Heart left ventricle (tissue), 16 donors: Measurements from ENCODE around the gene HMGA1. TPM values are rescaled to one million over a fixed set of nuclear protein-coding genes. Genes with fewer than 3 reads are reported as not detected.
A peak's percentile ranks its signal among the peaks of the same experiment; 100 is the strongest.

Experiments used
- ATAC-seq, 4 donors: fragments of 200-7000 bp; cut with Tn5 transposase; one replicate each; pipeline ENCODE4 v1.9.1; 2020 to 2022; ENCODE audit warnings: moderate library complexity in 4 of 4, mild to moderate bottlenecking in 3 of 4, moderate number of reproducible peaks in 1 of 4
- DNase-seq, 5 donors: peaks; one replicate each; pipeline ENCODE4 v3.0.0-alpha.2; 2020
- H3K27ac ChIP-seq, 12 donors: fragments of 200-600 bp; sonication (generic) in 4 of 12; one replicate each; pipeline versions ENCODE4 v1.5.0 to v1.8.0; 2016 to 2022; ENCODE audit warnings: mild to moderate bottlenecking in 2 of 12
- H3K27me3 ChIP-seq, 9 donors: fragments of 200-600 bp; sonication (generic) in 2 of 9; one replicate each; pipeline versions ENCODE4 v1.5.1 to v1.8.0; 2016 to 2022; ENCODE audit warnings: mild to moderate bottlenecking in 3 of 9
- H3K36me3 ChIP-seq, 9 donors: fragments of 200-600 bp; sonication (generic) in 2 of 9; one replicate each; pipeline versions ENCODE4 v1.5.0 to v1.8.0; 2018 to 2022; ENCODE audit warnings: mild to moderate bottlenecking in 2 of 9
- H3K4me1 ChIP-seq, 12 donors: fragments of 200-600 bp; sonication (generic) in 4 of 12; one replicate each; pipeline versions ENCODE4 v1.5.0 to v1.8.0; 2016 to 2022; ENCODE audit warnings: mild to moderate bottlenecking in 3 of 12
- H3K4me3 ChIP-seq, 12 donors: fragments of 200-600 bp; sonication (generic) in 4 of 12; one replicate each; pipeline versions ENCODE4 v1.5.0 to v1.8.0; 2017 to 2022; ENCODE audit warnings: mild to moderate bottlenecking in 9 of 12, moderate library complexity in 4 of 12
- H3K9me3 ChIP-seq, 12 donors: fragments of 200-600 bp; sonication (generic) in 4 of 12; one replicate each; pipeline versions ENCODE4 v1.5.0 to v1.8.0; 2016 to 2022; ENCODE audit warnings: mild to moderate bottlenecking in 1 of 12
- POLR2A ChIP-seq, 2 donors: fragments of 450-650 bp; IDR thresholded peaks; one replicate each; pipeline ENCODE4 v1.6.1; 2017; ENCODE audit warnings: antibody characterized with exemption in 2 of 2, mild to moderate bottlenecking in 2 of 2, moderate library complexity in 2 of 2
- WGBS, 4 donors: extraction: QIAGEN DNeasy Blood & Tissue Kit in 2 of 4; methylation state at CpG; one replicate each; pipeline versions ENCODE4 v1.1.5 to v1.1.7; 2013 to 2018; 5-methylcytosine and 5-hydroxymethylcytosine counted together
- intact Hi-C, 10 donors: fragments of 100-400 bp; cut with DNase I; formaldehyde crosslinking; loops; one replicate each; pipeline versions ENCODE4 v1.11.1 to v1.14.2; 2022
- polyA plus RNA-seq, 2 donors: library from polyadenylated mRNA; stranded (reverse); fragments of 200-250 nt; gene quantifications; one replicate each; pipeline ENCODE4 v1.2.3, GENCODE V29; 2013
- total RNA-seq, 9 donors: library from RNA; depleted of rRNA in 2 of 9; stranded (reverse); fragments of >200 nt in 2 of 9; fragmentation: NEBNext Ultra II Directional in 3 of 9; extraction: Animal tissue kit (Norgen Biotek cat#: 25700) in 3 of 9; gene quantifications; one replicate each; pipeline versions ENCODE4 v1.1.0 to v1.2.4, GENCODE V29; 2016 to 2023
- TF ChIP-seq, protein P1 (sequence below), 12 donors: fragments of 200-600 bp; sonication (generic) in 4 of 12; IDR thresholded peaks; one replicate each; pipeline versions ENCODE4 v1.5.0 to v1.8.0; 2018 to 2022; ENCODE audit warnings: antibody characterized with exemption in 12 of 12, mild to moderate bottlenecking in 5 of 12
- donor health status: ischemic (EF 13 %, LVEDD 7.1; RV severe dilation, severe dysfunction).
- donor health status: healthy with polysubstance abuse.
- donor health status: DM: no; HTN: yes; CAD: no.
- donor health status: DM: no; HTN: no; CAD: no.
- donor health status: ischemic (EF 25% LVEDD 6.9; RV normal size, moderate dysfunction).
- donor health status: ischemic (EF 25% LVEDD 5.7; RV mildly dilated, moderate dysfunction).
- donor health status: healthy.
- donor health status: DM: yes; HTN: yes; CAD: no.
- donor health status: ischemic (EF 35%, LVEDD 5.7; RV mildly dilated, moderate dysfunction).
- donor health status: nonischemic (EF 11% LVEDD 7.7; RV severe dilation, severe dysfunction).
- donor health status: DM: yes; HTN: yes; CAD: no.
- donor health status: PGD.
- donor health status: ischemic (EF 29% LVEDD 5.4; RV normal size, mild dysfunction).
- donor health status: nonischemic (EF 23%, LVEDD 6.1; RV moderate dilation, normal function).

Gene HMGA1
- total and polyA plus RNA-seq, 11 donors: 23.0 to 76.1 (median 44.8) TPM

DNA sequence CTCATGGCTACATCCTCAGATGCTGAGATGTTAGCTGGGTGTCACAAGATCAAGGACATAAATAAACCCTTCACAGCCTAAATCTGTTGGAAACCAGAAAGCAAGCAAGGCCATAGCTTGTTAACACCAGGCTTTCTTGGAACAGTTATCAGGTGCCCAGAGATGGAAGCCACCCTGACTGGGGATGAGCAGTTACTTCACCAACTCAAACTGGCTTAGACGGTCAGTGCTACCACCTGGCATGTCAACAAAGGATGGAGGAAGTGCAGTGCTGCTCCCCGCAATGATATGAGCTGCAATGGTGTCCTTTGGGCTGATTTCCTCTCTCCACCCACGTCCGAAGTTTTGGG is 41.1 kb downstream of the HMGA1 start:
- ATAC-seq (no peak), DNase-seq (no peak)
- TF ChIP-seq, protein P1, sequence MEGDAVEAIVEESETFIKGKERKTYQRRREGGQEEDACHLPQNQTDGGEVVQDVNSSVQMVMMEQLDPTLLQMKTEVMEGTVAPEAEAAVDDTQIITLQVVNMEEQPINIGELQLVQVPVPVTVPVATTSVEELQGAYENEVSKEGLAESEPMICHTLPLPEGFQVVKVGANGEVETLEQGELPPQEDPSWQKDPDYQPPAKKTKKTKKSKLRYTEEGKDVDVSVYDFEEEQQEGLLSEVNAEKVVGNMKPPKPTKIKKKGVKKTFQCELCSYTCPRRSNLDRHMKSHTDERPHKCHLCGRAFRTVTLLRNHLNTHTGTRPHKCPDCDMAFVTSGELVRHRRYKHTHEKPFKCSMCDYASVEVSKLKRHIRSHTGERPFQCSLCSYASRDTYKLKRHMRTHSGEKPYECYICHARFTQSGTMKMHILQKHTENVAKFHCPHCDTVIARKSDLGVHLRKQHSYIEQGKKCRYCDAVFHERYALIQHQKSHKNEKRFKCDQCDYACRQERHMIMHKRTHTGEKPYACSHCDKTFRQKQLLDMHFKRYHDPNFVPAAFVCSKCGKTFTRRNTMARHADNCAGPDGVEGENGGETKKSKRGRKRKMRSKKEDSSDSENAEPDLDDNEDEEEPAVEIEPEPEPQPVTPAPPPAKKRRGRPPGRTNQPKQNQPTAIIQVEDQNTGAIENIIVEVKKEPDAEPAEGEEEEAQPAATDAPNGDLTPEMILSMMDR (IDR thresholded peaks at IDR 0.05): no peak
- no peak for TF ChIP-seq POLR2A (IDR thresholded peaks at IDR 0.05)
- intact Hi-C loops: loop anchor here in 3 of 10 donors (2.0 to 10.0 kb wide), 3 partner anchors 57 to 115 kb away; partner anchors contain the start of gene NUDT3 (in 1 of the 3)
- H3K27ac ChIP-seq: peak overlapping the region in 9 of 12 donors; percentile 19 to 85 (median 66)
- WGBS, 4 donors: 79 to 85% (median 84%) methylated on average over 4 of the region's 4 CpGs
- H3K4me1 ChIP-seq: peaks cover 0 to 78% (median 34%) of the 10 kb centered on the region in 12 donors
- no peaks in the 10 kb centered on the region for H3K27me3 ChIP-seq
- H3K9me3 ChIP-seq: no peaks in the 10 kb centered on the region
- H3K36me3 ChIP-seq: peaks cover 0 to 22% (median 0%) of the 10 kb centered on the region in 9 donors
- H3K4me3 ChIP-seq: no peak overlapping the region

DNA sequence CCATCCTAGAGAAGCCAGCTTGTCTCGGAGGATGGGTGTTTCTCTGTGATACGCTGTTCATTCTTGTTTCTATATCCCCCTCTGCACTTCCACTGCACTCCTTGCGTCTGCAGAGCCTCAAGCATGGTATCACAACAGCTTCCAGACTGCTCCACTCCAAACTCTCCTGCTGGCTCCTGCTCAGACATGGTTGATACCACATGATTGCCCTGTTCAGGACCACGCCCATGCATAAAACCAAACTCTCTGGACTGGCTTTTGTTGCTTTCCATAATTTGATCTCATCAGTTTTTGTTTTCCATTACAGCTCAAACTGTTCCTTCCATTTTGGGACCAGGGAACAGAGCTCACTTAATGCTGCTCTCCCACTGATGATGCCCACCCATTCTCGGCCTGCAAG is 42.2 kb downstream of the HMGA1 start:
- peaks cover 0 to 73% (median 37%) of the 10 kb centered on the region in 12 donors for H3K4me1 ChIP-seq
- H3K27ac ChIP-seq: no peak overlapping the region
- no peak overlapping the region for H3K4me3 ChIP-seq
- H3K9me3 ChIP-seq: no peaks in the 10 kb centered on the region
- H3K36me3 ChIP-seq: peaks cover 0 to 22% (median 3%) of the 10 kb centered on the region in 9 donors
- ATAC-seq (no peak), DNase-seq (no peak)
- H3K27me3 ChIP-seq: no peaks in the 10 kb centered on the region
- 76 to 94% (median 91%) methylated on average over 5 of the region's 5 CpGs for WGBS, 4 donors
- TF ChIP-seq, protein P1 (IDR thresholded peaks at IDR 0.05): no peak
- no peak for TF ChIP-seq POLR2A (IDR thresholded peaks at IDR 0.05)
- intact Hi-C loops: loop anchor here in 2 of 10 donors (10.0 kb wide), 2 partner anchors 56 to 106 kb away; no protein-coding TSS in a partner anchor

DNA sequence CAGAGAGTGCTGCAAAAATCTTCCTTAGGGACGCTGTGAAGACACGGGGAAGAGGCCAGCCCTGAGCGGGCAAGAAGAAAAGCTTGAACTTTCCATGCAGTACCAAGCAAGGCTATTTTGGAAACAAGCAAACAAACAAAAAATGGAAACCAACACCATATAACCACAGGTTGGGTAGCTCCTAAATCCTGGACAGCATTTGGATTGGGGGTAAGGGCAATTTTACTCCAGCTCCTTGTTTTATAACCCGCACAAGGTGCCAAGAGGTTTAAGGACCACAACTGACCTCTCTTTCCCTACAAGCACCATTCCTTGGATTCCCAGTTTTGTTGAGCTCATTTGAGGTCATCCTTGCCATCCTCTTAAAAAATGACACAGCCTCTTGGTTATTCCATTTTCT is 43.5 kb downstream of the HMGA1 start:
- H3K4me3 ChIP-seq: no peak overlapping the region
- TF ChIP-seq POLR2A (IDR thresholded peaks at IDR 0.05): no peak
- TF ChIP-seq, protein P1 (IDR thresholded peaks at IDR 0.05): no peak
- no peak for DNase-seq
- no peaks in the 10 kb centered on the region for H3K9me3 ChIP-seq
- WGBS, 4 donors: 71 to 87% (median 74%) methylated on average over 4 of the region's 4 CpGs
- H3K4me1 ChIP-seq: peaks cover 1 to 75% (median 44%) of the 10 kb centered on the region in 12 donors
- peaks cover 0 to 29% (median 3%) of the 10 kb centered on the region in 9 donors for H3K36me3 ChIP-seq
- intact Hi-C loops: loop anchor here in 1 of 10 donors (10.0 kb wide), 1 partner anchor 115 kb away; the partner anchor contains the start of gene NUDT3
- no peaks in the 10 kb centered on the region for H3K27me3 ChIP-seq
- ATAC-seq: no peak
- H3K27ac ChIP-seq: no peak overlapping the region

DNA sequence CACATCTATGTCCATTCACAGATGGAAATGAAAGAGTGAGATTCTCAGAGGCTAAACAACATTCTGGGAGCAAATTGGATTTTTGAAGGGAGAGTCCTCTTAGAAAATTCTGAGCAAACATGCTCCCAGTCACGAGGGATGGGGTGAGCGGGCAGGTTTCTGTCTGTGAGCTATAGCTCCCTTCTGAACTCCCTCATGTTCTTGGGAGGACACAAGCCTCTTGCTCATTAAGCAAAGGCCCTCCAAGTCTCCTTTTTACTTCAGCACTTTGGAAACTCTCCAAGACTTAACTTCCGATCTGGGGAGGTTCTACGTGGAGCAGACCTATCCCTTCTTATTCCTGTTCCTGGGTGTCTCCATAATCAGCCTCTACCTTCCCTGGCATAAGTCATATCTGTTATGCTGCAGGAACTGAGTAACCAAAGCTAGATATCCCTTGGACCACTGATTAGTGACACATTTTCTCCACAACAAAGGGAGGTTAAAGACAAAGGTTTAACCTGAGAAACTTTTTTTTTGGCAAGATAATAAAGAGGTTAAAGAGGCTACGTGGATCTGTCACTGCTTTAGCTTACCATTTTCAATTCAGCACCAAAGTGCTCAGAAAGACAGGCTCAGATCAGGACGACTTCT is 45.1 kb downstream of the HMGA1 start:
- H3K27ac ChIP-seq: peak overlapping the region in 3 of 12 donors; percentile 30 to 46 (median 34)
- H3K4me1 ChIP-seq: peaks cover 9 to 77% (median 43%) of the 10 kb centered on the region in 12 donors
- intact Hi-C loops: loop anchor here in 1 of 10 donors (10.0 kb wide), 1 partner anchor 113 kb away; the partner anchor contains the start of gene NUDT3
- H3K27me3 ChIP-seq: no peaks in the 10 kb centered on the region
- peaks cover 0 to 29% (median 3%) of the 10 kb centered on the region in 9 donors for H3K36me3 ChIP-seq
- 60 to 74% (median 63%) methylated on average over 6 of the region's 6 CpGs for WGBS, 4 donors
- no peak for ATAC-seq
- DNase-seq: no peak
- TF ChIP-seq POLR2A (IDR thresholded peaks at IDR 0.05): no peak
- TF ChIP-seq, protein P1 (IDR thresholded peaks at IDR 0.05): no peak
- no peaks in the 10 kb centered on the region for H3K9me3 ChIP-seq
- no peak overlapping the region for H3K4me3 ChIP-seq
